Stimulated activated CD4-positive, alpha-beta T cell treated with anti-CD3 and anti-CD28 coated beads, Interleukin-4, amount 100 ng/mL, for 48 hours (primary cell): ENCODE measurements around the gene SLC17A9.

Source experiments
- DNase-seq, 2 donors: peaks; one replicate each; pipeline ENCODE4 v3.0.0-alpha.2; 2020; ENCODE audit warnings: low read depth in 2 of 2

SLC17A9 gene

GRCh38 chr20:63017826-63018411 is 65.4 kb downstream of the SLC17A9 start:
- DNase-seq = no peak
